ENCODE measurements around the gene ERCC6. TPM values are rescaled to one million over a fixed set of nuclear protein-coding genes. Genes with fewer than 3 reads are reported as not detected.

Gene ERCC6
- 44.4 TPM for total RNA-seq

GRCh38 chr10:49538381-49539319 is at the start of gene ERCC6:
Gene ERCC6, minus strand, starts transcription at chr10:49539121.

Other genes starting within 250 kb of the ERCC6 start
- not detected for gene C10orf71, start 240.0 kb downstream of the ERCC6 start, total RNA-seq
- not detected for gene DRGX, start 143.0 kb downstream of the ERCC6 start, total RNA-seq
- not detected for gene SLC18A3, start 71.2 kb upstream of the ERCC6 start, total RNA-seq
- 0.63 TPM for gene CHAT, start 74.9 kb upstream of the ERCC6 start, total RNA-seq
- not detected for gene C10orf53, start 140.5 kb upstream of the ERCC6 start, total RNA-seq
- gene OGDHL, start 223.2 kb upstream of the ERCC6 start, total RNA-seq: 7.5 TPM